GM18867 (cell line): ENCODE measurements around the gene SCIN.
A peak's percentile ranks its signal among the peaks of the same experiment; 100 is the strongest.
"Not testable (repeated sequence)": the region's sequence is repeated elsewhere in the genome, so short reads cannot be mapped to it uniquely, and the experiment has no call there.

Experiments used
- ATAC-seq: cut with Tn5 transposase; IDR thresholded peaks from one replicate; pipeline ENCODE4 v1.9.1; 2021; ENCODE audit warnings: mild to moderate bottlenecking, moderate library complexity; ENCODE audit not compliant: unreplicated experiment

SCIN gene

GRCh38 chr7:12686234-12686890 lies 115.8 kb downstream of the SCIN start:
- ATAC-seq = peak; percentile 85

GRCh38 chr7:12686891-12687717 lies 116.6 kb downstream of the SCIN start, which contains the start of gene ARL4A:
ARL4A (plus strand) TSS chr7:12687633; CDS start chr7:12688255, 622 bp downstream.
- peak; percentile 77 for ATAC-seq

- ATAC-seq = no peak
Observed at GRCh38 chr7:12687718-12688171, 117.2 kb downstream of the SCIN start.

- not testable (repeated sequence) for ATAC-seq
Observed at GRCh38 chr7:12688485-12689170, 118.1 kb downstream of the SCIN start.

GRCh38 chr7:12689451-12689850 lies 118.9 kb downstream of the SCIN start:
- ATAC-seq = no peak

- ATAC-seq = no peak
Observed at GRCh38 chr7:12690041-12690878, 119.7 kb downstream of the SCIN start.

GRCh38 chr7:12691388-12691787 lies 120.9 kb downstream of the SCIN start:
- ATAC-seq = not testable (repeated sequence)

- ATAC-seq = no peak
Observed at GRCh38 chr7:12692035-12692434, 121.5 kb downstream of the SCIN start.

- ATAC-seq = no peak
Observed at GRCh38 chr7:12692479-12693259, 122.1 kb downstream of the SCIN start.

GRCh38 chr7:12694817-12695216 lies 124.3 kb downstream of the SCIN start:
- ATAC-seq = no peak

- no peak for ATAC-seq
Observed at GRCh38 chr7:12695965-12696364, 125.4 kb downstream of the SCIN start.

- no peak for ATAC-seq
Observed at GRCh38 chr7:12699299-12699698, 128.8 kb downstream of the SCIN start.

- ATAC-seq = no peak
Observed at GRCh38 chr7:12701433-12701832, 130.9 kb downstream of the SCIN start.

- no peak for ATAC-seq
Observed at GRCh38 chr7:12703881-12704280, 133.4 kb downstream of the SCIN start.

GRCh38 chr7:12705878-12706277 lies 135.4 kb downstream of the SCIN start:
- no peak for ATAC-seq

- no peak for ATAC-seq
Observed at GRCh38 chr7:12706900-12707536, 136.5 kb downstream of the SCIN start.

GRCh38 chr7:12708314-12708713 lies 137.8 kb downstream of the SCIN start:
- no peak for ATAC-seq
